WERI-Rb-1 (cell line): ENCODE data around the gene CHST8.
"Not testable (repeated sequence)": the region's sequence is repeated elsewhere in the genome, so short reads cannot be mapped to it uniquely, and the experiment has no call there.

Source experiments
- DNase-seq: peaks from one replicate; pipeline ENCODE4 v3.0.0-alpha.2; 2020
- H3K27ac ChIP-seq: fragments of 250-450 bp; sonication (Bioruptor Pico); 2 replicates; pipeline ENCODE4 v1.5.1; 2020; ENCODE audit warnings: mild to moderate bottlenecking, moderate library complexity
- H3K27me3 ChIP-seq: fragments of 250-450 bp; sonication (Bioruptor Pico); 2 replicates; pipeline ENCODE4 v1.5.1; 2021; ENCODE audit warnings: mild to moderate bottlenecking, low read depth, moderate library complexity; ENCODE audit not compliant: insufficient read depth, severe bottlenecking
- H3K36me3 ChIP-seq: fragments of 250-450 bp; sonication (Bioruptor Pico); 2 replicates; pipeline ENCODE4 v1.5.1; 2020; ENCODE audit warnings: mild to moderate bottlenecking, moderate library complexity
- H3K4me3 ChIP-seq: 2 replicates; pipeline ENCODE4 v1.5.1; 2011; ENCODE audit warnings: low read depth, mild to moderate bottlenecking, control low read depth, low read length
- H3K9me3 ChIP-seq: fragments of 250-450 bp; sonication (Bioruptor Pico); 2 replicates; pipeline ENCODE4 v1.5.1; 2021; ENCODE audit warnings: mild to moderate bottlenecking, moderate library complexity; ENCODE audit not compliant: severe bottlenecking
- TF ChIP-seq, protein P1 (sequence below): IDR thresholded peaks from 2 replicates; pipeline ENCODE4 v1.5.1; 2011; ENCODE audit warnings: low read depth, mild to moderate bottlenecking, control low read depth, inconsistent platforms, low read length

The CHST8 gene

DNA sequence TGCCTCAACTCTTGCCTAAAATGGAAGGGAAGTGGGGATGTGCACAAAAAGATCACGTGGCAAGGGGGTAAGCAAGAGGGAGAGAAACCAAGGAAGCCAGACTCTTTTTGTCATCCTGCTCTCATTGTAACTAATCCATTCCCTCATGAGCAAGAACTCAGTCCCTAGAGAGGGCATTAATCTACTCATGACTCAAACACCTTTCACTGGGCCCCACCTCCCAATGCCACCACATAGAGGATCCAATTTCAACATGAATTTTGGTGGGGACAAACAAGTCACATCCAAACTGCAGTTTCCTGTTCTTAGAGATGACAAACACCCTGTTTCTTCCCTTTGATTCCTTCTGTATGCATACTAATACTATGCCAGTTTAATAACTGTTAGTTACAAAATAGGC lies 11.2 kb upstream of the CHST8 start:
- Histone ChIP-seq H3K27ac (no peak overlapping the region), H3K9me3 (no peaks in the 10 kb centered on the region), H3K4me3 (no peak overlapping the region), H3K36me3 (no peaks in the 10 kb centered on the region), H3K27me3 (no peaks in the 10 kb centered on the region)
- DNase-seq = no peak
- TF ChIP-seq, protein P1, sequence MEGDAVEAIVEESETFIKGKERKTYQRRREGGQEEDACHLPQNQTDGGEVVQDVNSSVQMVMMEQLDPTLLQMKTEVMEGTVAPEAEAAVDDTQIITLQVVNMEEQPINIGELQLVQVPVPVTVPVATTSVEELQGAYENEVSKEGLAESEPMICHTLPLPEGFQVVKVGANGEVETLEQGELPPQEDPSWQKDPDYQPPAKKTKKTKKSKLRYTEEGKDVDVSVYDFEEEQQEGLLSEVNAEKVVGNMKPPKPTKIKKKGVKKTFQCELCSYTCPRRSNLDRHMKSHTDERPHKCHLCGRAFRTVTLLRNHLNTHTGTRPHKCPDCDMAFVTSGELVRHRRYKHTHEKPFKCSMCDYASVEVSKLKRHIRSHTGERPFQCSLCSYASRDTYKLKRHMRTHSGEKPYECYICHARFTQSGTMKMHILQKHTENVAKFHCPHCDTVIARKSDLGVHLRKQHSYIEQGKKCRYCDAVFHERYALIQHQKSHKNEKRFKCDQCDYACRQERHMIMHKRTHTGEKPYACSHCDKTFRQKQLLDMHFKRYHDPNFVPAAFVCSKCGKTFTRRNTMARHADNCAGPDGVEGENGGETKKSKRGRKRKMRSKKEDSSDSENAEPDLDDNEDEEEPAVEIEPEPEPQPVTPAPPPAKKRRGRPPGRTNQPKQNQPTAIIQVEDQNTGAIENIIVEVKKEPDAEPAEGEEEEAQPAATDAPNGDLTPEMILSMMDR = no peak

DNA sequence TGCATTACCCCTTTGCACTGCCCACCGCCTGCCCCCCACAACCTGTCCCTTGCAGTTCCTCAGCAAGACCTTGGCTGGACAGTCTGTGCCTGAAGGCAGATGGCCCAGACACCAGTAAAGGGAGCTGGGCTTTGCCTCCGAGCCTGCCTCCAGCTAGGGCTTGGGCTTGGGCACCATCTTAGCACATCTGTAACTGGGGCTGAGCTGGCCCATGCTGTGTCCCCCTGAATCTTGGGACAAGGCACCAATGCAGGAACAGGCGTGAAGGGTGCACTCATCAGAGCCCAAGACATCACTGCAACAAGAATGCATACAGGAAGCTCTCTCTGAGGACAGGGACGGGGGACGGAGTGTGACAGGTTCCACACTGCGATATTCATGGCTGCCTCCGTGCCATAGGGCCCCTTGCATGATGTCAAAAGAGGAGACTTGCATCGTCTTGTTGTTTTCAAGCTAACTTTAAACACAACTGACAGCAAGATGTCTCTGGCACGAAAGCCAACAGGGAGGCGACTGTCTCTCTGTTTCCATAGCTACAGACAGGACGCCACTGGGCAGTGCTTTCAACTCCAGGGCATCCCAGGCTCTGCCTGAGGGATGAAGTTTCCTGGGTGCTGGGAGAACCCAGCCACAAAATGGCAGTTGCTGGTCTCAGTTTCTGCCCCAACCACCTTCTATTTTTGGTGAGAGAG lies 8.7 kb upstream of the CHST8 start:
- no peak for DNase-seq
- no peaks in the 10 kb centered on the region for H3K36me3 ChIP-seq
- H3K27me3 ChIP-seq = no peaks in the 10 kb centered on the region
- no peak overlapping the region for H3K4me3 ChIP-seq
- no peaks in the 10 kb centered on the region for H3K9me3 ChIP-seq
- TF ChIP-seq, protein P1 = no peak
- H3K27ac ChIP-seq = no peak overlapping the region

DNA sequence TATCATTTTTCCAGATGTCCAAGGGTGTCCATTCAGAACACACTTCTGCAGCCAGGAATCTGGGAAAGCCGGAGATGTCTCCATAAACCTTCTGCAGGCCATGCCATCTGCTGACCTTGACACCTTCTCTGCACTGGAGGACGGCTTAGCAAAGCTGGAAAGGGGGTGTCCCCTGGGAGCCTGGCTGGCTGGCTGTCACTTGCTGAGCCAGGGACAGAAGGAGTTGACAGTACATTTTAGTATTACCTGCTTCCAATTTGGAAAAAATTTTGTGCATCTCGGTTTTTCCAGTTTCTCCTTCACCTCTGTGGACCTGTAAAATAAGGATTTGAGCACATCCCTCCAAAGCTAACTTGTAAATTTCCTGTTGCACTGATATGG lies 8.1 kb upstream of the CHST8 start:
- no peaks in the 10 kb centered on the region for H3K9me3 ChIP-seq
- DNase-seq = peak; percentile 57
- no peaks in the 10 kb centered on the region for H3K27me3 ChIP-seq
- TF ChIP-seq, protein P1 = no peak
- no peaks in the 10 kb centered on the region for H3K36me3 ChIP-seq
- H3K4me3 ChIP-seq = no peak overlapping the region
- no peak overlapping the region for H3K27ac ChIP-seq

GRCh38 chr19:33616346-33616745 lies 5.4 kb upstream of the CHST8 start:
- Histone ChIP-seq H3K9me3 (no peaks in the 10 kb centered on the region), H3K36me3 (no peaks in the 10 kb centered on the region), H3K27me3 (peaks cover 3% of the 10 kb centered on the region), H3K27ac (no peak overlapping the region), H3K4me3 (no peak overlapping the region)
- no peak for DNase-seq
- TF ChIP-seq, protein P1 = no peak

DNA sequence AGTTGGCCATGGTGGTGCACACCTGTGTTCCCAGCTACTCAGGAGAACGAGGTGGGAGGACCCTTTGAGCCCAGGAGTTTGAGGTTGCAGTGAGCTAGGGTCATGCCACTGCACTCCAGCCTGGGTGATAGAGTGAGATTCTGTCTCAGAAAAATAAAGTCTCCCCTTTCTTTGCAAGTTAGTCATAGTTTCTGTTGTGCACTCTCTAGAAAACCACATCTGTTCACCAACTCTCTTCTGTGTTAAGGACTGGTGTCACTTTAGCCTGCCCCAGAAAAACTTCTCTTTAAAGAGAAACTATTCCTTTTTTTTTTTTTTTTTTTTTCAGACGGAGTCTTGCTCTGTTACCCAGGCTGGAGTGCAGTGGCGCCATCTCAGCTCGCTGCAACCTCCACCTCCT lies 4.9 kb upstream of the CHST8 start:
- TF ChIP-seq, protein P1 = no peak
- Histone ChIP-seq H3K27ac (no peak overlapping the region), H3K9me3 (no peaks in the 10 kb centered on the region), H3K36me3 (no peaks in the 10 kb centered on the region), H3K4me3 (no peak overlapping the region), H3K27me3 (peaks cover 3% of the 10 kb centered on the region)
- no peak for DNase-seq

GRCh38 chr19:33618363-33618762 lies 3.4 kb upstream of the CHST8 start:
- H3K4me3 ChIP-seq, H3K9me3 ChIP-seq, H3K27me3 ChIP-seq, H3K27ac ChIP-seq, H3K36me3 ChIP-seq, DNase-seq: not testable (repeated sequence)
